ENCODE results near the gene C22orf42. TPM values are rescaled to one million over a fixed set of nuclear protein-coding genes. Genes with fewer than 3 reads are reported as not detected.

Gene C22orf42
- total RNA-seq, 4 donors from 2014 or later, result not detected

GRCh38 chr22:32205974-32206773 lies 47.1 kb upstream of the C22orf42 start:
- Histone ChIP-seq H3K27ac (no peak overlapping the region), H3K36me3 (no peaks in the 10 kb centered on the region), H3K4me3 (no peak overlapping the region), H3K4me1 (peaks cover 0 to 10% (median 0%) of the 10 kb centered on the region in 3 donors), H3K9me3 (no peaks in the 10 kb centered on the region), H3K27me3 (peaks cover 53% of the 10 kb centered on the region)
- no CpG with 5 or more reads among the region's 30 CpGs for WGBS, 2 donors (ENCODE audit: low coverage in 1 of 2)
- TF ChIP-seq EP300 (IDR thresholded peaks at IDR 0.05), result no peak
- TF ChIP-seq POLR2AphosphoS5 (IDR thresholded peaks at IDR 0.05), result no peak
- TF ChIP-seq CTCF (IDR thresholded peaks at IDR 0.05), result no peak
- ATAC-seq, result no peak

- no peak within 1 kb of the TSS for H3K27ac ChIP-seq
- peaks cover 0 to 10% (median 0%) of the 10 kb centered on the region in 3 donors for H3K4me1 ChIP-seq
- no peak for ATAC-seq
- H3K4me3 ChIP-seq, result peak within 1 kb of the TSS in 1 of 2 donors; percentile 19
- peaks cover 61% of the 10 kb centered on the region for H3K27me3 ChIP-seq
- no peaks in the 10 kb centered on the region for H3K36me3 ChIP-seq
- WGBS, 2 donors (ENCODE audit: low coverage in 1 of 2), result 62 to 76% methylated on average over 2 to 8 of the region's 41 CpGs
- H3K9me3 ChIP-seq, result no peaks in the 10 kb centered on the region
- no peak for TF ChIP-seq POLR2A (IDR thresholded peaks at IDR 0.05)
- no peak for TF ChIP-seq POLR2AphosphoS5 (IDR thresholded peaks at IDR 0.05)
- no peak for TF ChIP-seq EP300 (IDR thresholded peaks at IDR 0.05)
- TF ChIP-seq CTCF (IDR thresholded peaks at IDR 0.05), result no peak
Measured at GRCh38 chr22:32204856-32205722, 46.0 kb upstream of the C22orf42 start, which contains the start of gene RFPL2. Gene RFPL2, minus strand, starts transcription at chr22:32205073. Its CDS starts 2,622 bp downstream, at chr22:32202451.

GRCh38 chr22:32204040-32204855 lies 45.1 kb upstream of the C22orf42 start:
- no peak for ATAC-seq
- TF ChIP-seq POLR2A (IDR thresholded peaks at IDR 0.05) (no peak), POLR2AphosphoS5 (IDR thresholded peaks at IDR 0.05) (no peak), CTCF (IDR thresholded peaks at IDR 0.05) (no peak), EP300 (IDR thresholded peaks at IDR 0.05) (no peak)
- peak overlapping the region in 1 of 2 donors; percentile 19 for H3K4me3 ChIP-seq
- no peaks in the 10 kb centered on the region for H3K36me3 ChIP-seq
- H3K27me3 ChIP-seq, result peaks cover 66% of the 10 kb centered on the region
- H3K27ac ChIP-seq, result no peak overlapping the region
- H3K9me3 ChIP-seq, result no peaks in the 10 kb centered on the region
- 20 to 51% methylated on average over 6 to 7 of the region's 42 CpGs for WGBS, 2 donors (ENCODE audit: low coverage in 1 of 2)
- H3K4me1 ChIP-seq, result peaks cover 0 to 10% (median 0%) of the 10 kb centered on the region in 3 donors

GRCh38 chr22:32203181-32204039 lies 44.3 kb upstream of the C22orf42 start:
- ATAC-seq, result no peak
- H3K4me3 ChIP-seq, result peak overlapping the region in 1 of 2 donors; percentile 25

More at GRCh38 chr22:32203181-32204039, 44.3 kb upstream of the C22orf42 start:
- TF ChIP-seq EP300 (IDR thresholded peaks at IDR 0.05) (no peak), CTCF (IDR thresholded peaks at IDR 0.05) (no peak), POLR2A (IDR thresholded peaks at IDR 0.05) (no peak), POLR2AphosphoS5 (IDR thresholded peaks at IDR 0.05) (no peak)
- Histone ChIP-seq H3K9me3 (no peaks in the 10 kb centered on the region), H3K4me1 (peaks cover 0 to 10% (median 0%) of the 10 kb centered on the region in 3 donors), H3K27me3 (peaks cover 75% of the 10 kb centered on the region), H3K27ac (no peak overlapping the region), H3K36me3 (no peaks in the 10 kb centered on the region)
- WGBS, 2 donors (ENCODE audit: low coverage in 1 of 2), result 20 to 76% methylated on average over 3 to 8 of the region's 53 CpGs

Data from gastroesophageal sphincter (tissue), 4 donors.